H1 (cell line): ENCODE results near the gene POU3F2. TPM values are rescaled to one million over a fixed set of nuclear protein-coding genes. Genes with fewer than 3 reads are reported as not detected.

Experiments used
- CTCF ChIA-PET: fragments of 300-600 bp; sonication (Branson Sonifier 250); formaldehyde crosslinking; loops from one replicate; lab custom pipeline; 2021; ENCODE audit not compliant: partially characterized antibody; lab: Charles Lee
- POLR2A ChIA-PET: fragments of 300-600 bp; sonication (Branson Sonifier 250); formaldehyde crosslinking; loops from one replicate; lab custom pipeline; 2021; ENCODE audit warnings: inconsistent platforms; ENCODE audit not compliant: partially characterized antibody; lab: Charles Lee
- DNase-seq, 2 experiments: peaks; one replicate each; pipeline versions ENCODE4 v3.0.0 to v3.0.0-alpha.2; 2010 to 2022; ENCODE audit warnings: low spot score in 2 of 2, low read depth in 1 of 2, mixed read lengths in 1 of 2
- FAIRE-seq: peaks from 2 replicates; lab custom pipeline; 2011; peaks lifted over from hg19 to GRCh38; lab: Jason Lieb, UNC
- H2AFZ ChIP-seq: 2 replicates; pipeline ENCODE4 v1.8.1; 2012; ENCODE audit warnings: low read length, inconsistent platforms
- H2AK5ac ChIP-seq: 2 replicates; pipeline ENCODE4 v1.6.1; 2013; ENCODE audit warnings: low read depth, low read length
- H2BK120ac ChIP-seq: replicated peaks from 2 replicates; pipeline ENCODE3; 2013; ENCODE audit warnings: low read depth, low read length, inconsistent platforms
- H2BK12ac ChIP-seq: 2 replicates; pipeline ENCODE4 v1.6.1; 2013; ENCODE audit warnings: low read depth, low read length
- H2BK15ac ChIP-seq: 2 replicates; pipeline ENCODE4 v1.6.1; 2013; ENCODE audit warnings: low read length
- H2BK20ac ChIP-seq: 2 replicates; pipeline ENCODE4 v1.6.1; 2013; ENCODE audit warnings: low read length
- H2BK5ac ChIP-seq: 2 replicates; pipeline ENCODE4 v1.6.1; 2013; ENCODE audit warnings: low read depth, low read length
- H3K14ac ChIP-seq: 2 replicates; pipeline ENCODE4 v1.6.1; 2013; ENCODE audit warnings: inconsistent platforms; ENCODE audit not compliant: insufficient read length
- H3K18ac ChIP-seq: 2 replicates; pipeline ENCODE4 v1.6.1; 2013; ENCODE audit warnings: low read length; ENCODE audit errors: extremely low read depth
- H3K23ac ChIP-seq: 2 replicates; pipeline ENCODE4 v1.6.1; 2013; ENCODE audit warnings: inconsistent platforms; ENCODE audit not compliant: insufficient read length
- H3K23me2 ChIP-seq: 2 replicates; pipeline ENCODE4 v1.6.1; 2013; ENCODE audit warnings: low read depth, low read length
- H3K27ac ChIP-seq: 2 replicates; pipeline ENCODE4 v1.6.1; 2011; ENCODE audit warnings: low read depth, low read length, inconsistent platforms
- H3K27me3 ChIP-seq, 4 experiments: replicated peaks in 1 of 4; 1 replicate in 1 of 4; 2 replicates in 3 of 4; pipeline versions ENCODE4 v1.6.1 to v1.8.1; 2011 to 2013; ENCODE audit warnings: low read length in 3 of 4, mild to moderate bottlenecking in 3 of 4, inconsistent platforms in 2 of 4, mixed read lengths in 2 of 4, moderate library complexity in 1 of 4; ENCODE audit not compliant: control insufficient read depth in 3 of 4, insufficient read depth in 3 of 4; ENCODE audit errors: extremely low read depth in 1 of 4
- H3K36me3 ChIP-seq, 4 experiments: 2 replicates each; pipeline versions ENCODE4 v1.6.1 to v1.8.1; 2011 to 2013; ENCODE audit warnings: mild to moderate bottlenecking in 4 of 4, low read length in 3 of 4, moderate library complexity in 2 of 4, control low read depth in 1 of 4, inconsistent platforms in 1 of 4; ENCODE audit not compliant: insufficient read depth in 4 of 4, control insufficient read depth in 2 of 4
- H3K4ac ChIP-seq: replicated peaks from 2 replicates; pipeline ENCODE3; 2013; ENCODE audit warnings: low read length, low read depth, mixed read lengths, inconsistent platforms; ENCODE audit not compliant: insufficient read length
- H3K4me1 ChIP-seq, 4 experiments: replicated peaks in 1 of 4; 1 replicate in 1 of 4; 2 replicates in 3 of 4; pipeline versions ENCODE4 v1.6.1 to v1.8.1; 2011 to 2013; ENCODE audit warnings: low read length in 3 of 4, inconsistent platforms in 2 of 4, mixed read lengths in 1 of 4; ENCODE audit not compliant: insufficient read depth in 4 of 4, control insufficient read depth in 3 of 4
- H3K4me2 ChIP-seq, 2 experiments: 2 replicates each; pipeline versions ENCODE4 v1.6.1 to v1.8.1; 2011 to 2013; ENCODE audit warnings: low read depth in 2 of 2, low read length in 2 of 2, control low read depth in 1 of 2, inconsistent platforms in 1 of 2, mild to moderate bottlenecking in 1 of 2; ENCODE audit not compliant: insufficient read depth in 1 of 2
- H3K4me3 ChIP-seq, 4 experiments: fragments of 200-600, 300-600 bp in 1 of 4; sonication (generic), shearing (Covaris generic), sonication (Bioruptor Twin) in 1 of 4; 2 replicates each; pipeline versions ENCODE4 v1.5.1 to v1.8.1; 2011 to 2016; ENCODE audit warnings: low read length in 4 of 4, low read depth in 3 of 4, control low read depth in 2 of 4, inconsistent platforms in 2 of 4, mild to moderate bottlenecking in 2 of 4, mixed read lengths in 1 of 4, moderate library complexity in 1 of 4; ENCODE audit not compliant: insufficient read depth in 2 of 4; ENCODE audit errors: extremely low read depth in 1 of 4
- H3K56ac ChIP-seq: replicated peaks from 2 replicates; pipeline ENCODE3; 2013; ENCODE audit warnings: low read depth, mild to moderate bottlenecking, mixed read lengths, low read length, inconsistent platforms; ENCODE audit not compliant: insufficient read length
- H3K79me1 ChIP-seq: 2 replicates; pipeline ENCODE4 v1.6.1; 2013; ENCODE audit warnings: low read depth, low read length, control low read depth
- H3K79me2 ChIP-seq, 2 experiments: 2 replicates each; pipeline versions ENCODE4 v1.6.1 to v1.8.1; 2012 to 2013; ENCODE audit warnings: low read length in 2 of 2, mild to moderate bottlenecking in 2 of 2, inconsistent platforms in 1 of 2; ENCODE audit not compliant: insufficient read depth in 2 of 2, control insufficient read depth in 1 of 2
- H3K9ac ChIP-seq, 4 experiments: replicated peaks in 1 of 4; 1 replicate in 1 of 4; 2 replicates in 3 of 4; pipeline versions ENCODE4 v1.6.1 to v1.8.1; 2011 to 2013; ENCODE audit warnings: low read depth in 3 of 4, low read length in 3 of 4, control low read depth in 2 of 4, mild to moderate bottlenecking in 2 of 4, moderate library complexity in 2 of 4, inconsistent platforms in 1 of 4; ENCODE audit errors: extremely low read depth in 1 of 4
- H3K9me3 ChIP-seq, 2 experiments: 2 replicates each; pipeline versions ENCODE4 v1.6.1 to v1.8.1; 2012 to 2013; ENCODE audit warnings: mild to moderate bottlenecking in 2 of 2, moderate library complexity in 2 of 2, control low read depth in 1 of 2, inconsistent platforms in 1 of 2, low read depth in 1 of 2, low read length in 1 of 2, mixed read lengths in 1 of 2; ENCODE audit not compliant: insufficient read depth in 2 of 2
- H4K20me1 ChIP-seq, 2 experiments: replicated peaks in 1 of 2; 2 replicates each; pipeline versions ENCODE3 to v1.8.1; 2011 to 2013; ENCODE audit warnings: inconsistent platforms in 2 of 2, low read length in 2 of 2, mild to moderate bottlenecking in 1 of 2; ENCODE audit not compliant: insufficient read depth in 2 of 2, control insufficient read depth in 1 of 2
- H4K5ac ChIP-seq: 2 replicates; pipeline ENCODE4 v1.6.1; 2013; ENCODE audit warnings: low read length, low read depth, mixed read lengths, inconsistent platforms; ENCODE audit not compliant: insufficient read length
- H4K8ac ChIP-seq: 2 replicates; pipeline ENCODE4 v1.8.0; 2013; ENCODE audit warnings: mild to moderate bottlenecking, moderate library complexity, low read length, inconsistent platforms; ENCODE audit not compliant: insufficient read depth; ENCODE audit errors: extremely low read depth
- H4K91ac ChIP-seq: replicated peaks from 2 replicates; pipeline ENCODE3; 2013; ENCODE audit warnings: low read length, mixed read lengths, inconsistent platforms; ENCODE audit not compliant: insufficient read length
- CREB1 ChIP-seq: IDR thresholded peaks from 2 replicates; pipeline ENCODE4 v1.6.1; 2012; ENCODE audit warnings: inconsistent platforms
- EZH2 ChIP-seq: fragments of 200-600 bp; sonication (generic); IDR thresholded peaks from 2 replicates; pipeline ENCODE4 v1.7.1; 2012; ENCODE audit warnings: low read depth, mild to moderate bottlenecking, moderate library complexity, low read length, inconsistent platforms; ENCODE audit not compliant: severe bottlenecking
- JUN ChIP-seq: IDR thresholded peaks from 2 replicates; pipeline ENCODE4 v1.6.1; 2011; ENCODE audit warnings: low read depth, mild to moderate bottlenecking, improper control_type of control experiment, low read length
- MAX ChIP-seq: IDR thresholded peaks from 2 replicates; pipeline ENCODE4 v1.6.1; 2012; ENCODE audit warnings: inconsistent platforms
- SIN3A ChIP-seq, 2 experiments: IDR thresholded peaks in 1 of 2; conservative IDR thresholded peaks in 1 of 2; 2 replicates each; pipeline ENCODE4 v1.6.1; 2011 to 2012; ENCODE audit warnings: low read length in 2 of 2, improper control_type of control experiment in 1 of 2, low read depth in 1 of 2, mild to moderate bottlenecking in 1 of 2
- SUZ12 ChIP-seq: fragments of 200-600 bp; sonication (generic); IDR thresholded peaks from 2 replicates; pipeline ENCODE4 v1.6.1; 2012; ENCODE audit warnings: mild to moderate bottlenecking, inconsistent platforms, low read length, moderate library complexity, mixed read lengths
- TCF12 ChIP-seq: IDR thresholded peaks from 2 replicates; pipeline ENCODE4 v1.6.1; 2011; ENCODE audit warnings: low read depth, mild to moderate bottlenecking, low read length
- USF2 ChIP-seq: IDR thresholded peaks from 2 replicates; pipeline ENCODE4 v1.6.1; 2011; ENCODE audit warnings: low read length, improper control_type of control experiment
- WGBS, 2 experiments: shearing (Covaris generic) in 1 of 2; methylation state at CpG; one replicate each; pipeline versions ENCODE4 v1.1.6 to v1.1.7; 2013 to 2015; ENCODE audit warnings: low lambda C conversion rate in 2 of 2, mixed read lengths in 2 of 2, inconsistent platforms in 1 of 2, low coverage in 1 of 2, missing lambda C conversion rate in 1 of 2; ENCODE audit not compliant: insufficient replicate concordance in 2 of 2, insufficient coverage in 1 of 2, insufficient read length in 1 of 2; ENCODE audit errors: extremely low coverage in 1 of 2, missing lambda C conversion rate in 1 of 2; 5-methylcytosine and 5-hydroxymethylcytosine counted together
- polyA plus RNA-seq, 7 experiments: library from polyadenylated mRNA; depleted of rRNA in 3 of 7; stranded (reverse) in 5 of 7; unstranded in 2 of 7; fragments of >200 nt in 5 of 7; fragments of 200-250 nt in 2 of 7; gene quantifications; 1 replicate in 5 of 7; 2 replicates in 1 of 7; 4 replicates in 1 of 7; pipeline versions ENCODE4 v1.2.1 to v1.2.3, GENCODE V29; 2011 to 2013; ENCODE audit warnings: missing spikeins in 2 of 7, mixed read lengths in 2 of 7
- total RNA-seq: library from RNA; stranded (reverse); fragmentation: NEBNext Ultra II Directional; extraction: Animal tissue kit (Norgen Biotek cat#: 25700); gene quantifications from 2 replicates; pipeline ENCODE4 v1.2.1, GENCODE V29; 2021

The POU3F2 gene
- total and polyA plus RNA-seq, 2 of the 8 experiments (the other 6 are each of a cell fraction or from before 2014, with no cell fraction given): 0.09 to 0.35 TPM

- DNase-seq (peak in 1 of 2 experiments; percentile 73), FAIRE-seq (no peak)
- TF ChIP-seq EZH2: peak; percentile 96
- TF ChIP-seq SUZ12: peak; percentile 87
- TF ChIP-seq MAX: peak; percentile 95
- no peak for TF ChIP-seq CREB1
- TF ChIP-seq SIN3A (conservative IDR thresholded peaks at IDR 0.05 in 1 of 2, IDR thresholded peaks at IDR 0.05 in 1 of 2; ENCODE audit: low read depth in 1 of 2, low read length in 2 of 2): peak in 1 of 2 experiments; percentile 53; a peak in 2 of 4 replicates
- TF ChIP-seq USF2: no peak
- TF ChIP-seq TCF12: 0 out of 2 replicates have a peak, but pooled peaks have one; percentile 1
- TF ChIP-seq JUN: no peak
Observed at GRCh38 chr6:98835149-98836024, 1.0 kb downstream of the POU3F2 start.

More at GRCh38 chr6:98835149-98836024, 1.0 kb downstream of the POU3F2 start:
- H4K91ac ChIP-seq: no peak overlapping the region
- H2BK20ac ChIP-seq: no peak overlapping the region
- peaks cover 23% of the 10 kb centered on the region for H3K23me2 ChIP-seq
- peak overlapping the region; percentile 56; the same call in 1 of the 2 replicates for H2AFZ ChIP-seq
- no peaks in the 10 kb centered on the region; a peak in 1 of 8 replicates for H3K36me3 ChIP-seq
- no peak overlapping the region for H3K4ac ChIP-seq
- H3K27ac ChIP-seq: no peak overlapping the region
- 1% methylated on average over 36 of the region's 76 CpGs; no CpG with 5 or more reads in 1 of the 2 experiments for WGBS, 2 experiments
- no peak overlapping the region for H2BK15ac ChIP-seq
- no peak overlapping the region for H3K56ac ChIP-seq
- no peak overlapping the region for H3K23ac ChIP-seq
- H3K79me2 ChIP-seq: no peaks in the 10 kb centered on the region
- no peak overlapping the region for H3K14ac ChIP-seq
- H4K20me1 ChIP-seq: peaks cover 5 to 13% of the 10 kb centered on the region in 2 experiments
- ChIA-PET POLR2A (interaction anchor here (1.0 kb wide), 1 partner anchor 12 kb away, joined by 3 read pairs; no protein-coding TSS in a partner anchor), CTCF (interaction anchor here (0.5 to 10.0 kb wide), 4 partner anchors 7 to 1128 kb away, joined by 3 to 79 read pairs (median 8); no protein-coding TSS in a partner anchor)
- H3K79me1 ChIP-seq: no peaks in the 10 kb centered on the region
- no peak overlapping the region for H4K5ac ChIP-seq
- H2BK120ac ChIP-seq: no peak overlapping the region
- no peak overlapping the region for H3K9ac ChIP-seq
- H3K4me2 ChIP-seq: peak overlapping the region; percentile 94 to 95
- H2AK5ac ChIP-seq: no peak overlapping the region
- peaks cover 5 to 29% (median 22%) of the 10 kb centered on the region in 4 experiments for H3K4me1 ChIP-seq
- peak overlapping the region; percentile 75; the same call in 1 of the 2 replicates for H2BK12ac ChIP-seq
- H3K27me3 ChIP-seq: peaks cover 63 to 91% (median 79%) of the 10 kb centered on the region in 4 experiments
- peak overlapping the region; percentile 33 to 62 (median 54) for H3K4me3 ChIP-seq
- H4K8ac ChIP-seq: peak overlapping the region; percentile 71; the same call in 1 of the 2 replicates
- H2BK5ac ChIP-seq: no peak overlapping the region
- 0 out of 2 replicates have a peak overlapping the region, but pooled peaks have one; percentile 6 for H3K18ac ChIP-seq
- H3K9me3 ChIP-seq: no peaks in the 10 kb centered on the region
